KBM-7 (cell line): ENCODE data around the gene NKIRAS1.
"Not testable (repeated sequence)": the region's sequence is repeated elsewhere in the genome, so short reads cannot be mapped to it uniquely, and the experiment has no call there.

Source experiments
- DNase-seq: peaks from one replicate; pipeline ENCODE4 v3.0.0-alpha.2; 2015
- in situ Hi-C: fragments of 300-500 bp; cut with MboI; formaldehyde crosslinking; loops from 2 replicates; pipeline ENCODE4 v1.14.3; 2020; ENCODE audit warnings: low sequenced_read_pairs, low pct_unique_long_range_greater_than_20kb, mixed read lengths

Gene NKIRAS1

DNA sequence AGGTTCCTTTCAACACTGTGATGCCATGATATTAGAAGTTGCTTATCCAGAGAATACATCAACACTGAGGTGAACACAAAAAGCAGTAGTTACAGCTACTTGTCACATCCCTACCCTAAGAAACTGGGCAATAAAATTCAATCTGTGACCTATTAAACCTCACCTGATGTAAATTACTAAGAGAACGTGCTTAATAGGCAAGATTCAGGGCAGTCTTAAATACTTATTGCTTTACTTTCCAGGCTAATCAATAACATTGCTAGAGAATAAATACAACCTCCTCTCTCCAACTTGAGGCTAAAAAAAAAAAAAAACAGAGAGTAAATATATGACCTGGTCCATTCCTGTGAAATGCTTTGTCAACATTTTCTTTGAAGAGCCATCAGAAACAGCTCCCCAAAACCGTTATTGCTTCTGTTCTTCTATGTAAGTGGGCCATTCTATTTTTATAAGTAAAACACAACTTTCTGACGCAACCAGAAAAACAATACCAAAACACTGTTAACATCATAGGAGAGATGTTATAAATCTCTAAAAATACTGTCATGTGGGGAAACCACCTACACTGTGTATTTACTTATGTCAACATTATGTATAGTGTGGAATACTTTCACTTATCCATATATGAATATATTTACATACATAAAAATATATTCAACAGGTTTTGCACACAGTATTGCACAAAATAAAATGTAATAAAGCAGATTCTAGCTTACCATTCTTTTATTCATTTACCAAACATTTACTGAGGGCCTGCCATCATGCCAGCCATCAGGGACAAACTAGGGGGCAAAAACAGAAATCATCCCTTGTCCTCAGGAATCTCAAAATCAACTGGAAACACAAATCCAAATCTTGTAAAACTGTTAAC, 2.7 kb downstream of the NKIRAS1 start:
- in situ Hi-C loops, result no loop called here
- DNase-seq, result no peak

DNA sequence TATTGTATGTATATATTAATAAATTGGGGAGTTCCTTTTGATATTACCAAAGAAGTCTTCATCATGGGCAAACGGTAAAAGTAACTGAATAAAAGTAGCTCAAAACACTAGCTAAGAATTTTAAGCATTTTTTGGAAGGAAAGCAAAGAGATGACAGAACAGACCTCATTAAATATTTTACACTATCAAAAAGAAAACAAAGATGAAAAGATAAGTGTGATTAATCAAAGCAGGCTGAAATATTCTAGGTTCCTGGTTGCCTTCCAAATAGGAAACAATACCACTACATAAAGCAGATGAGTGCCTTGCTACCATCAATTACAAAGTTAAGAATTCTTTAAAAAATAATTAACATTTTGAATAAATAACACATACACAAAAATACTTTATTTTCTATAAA, 3.6 kb downstream of the NKIRAS1 start:
- in situ Hi-C loops, result no loop called here
- DNase-seq, result no peak

DNA sequence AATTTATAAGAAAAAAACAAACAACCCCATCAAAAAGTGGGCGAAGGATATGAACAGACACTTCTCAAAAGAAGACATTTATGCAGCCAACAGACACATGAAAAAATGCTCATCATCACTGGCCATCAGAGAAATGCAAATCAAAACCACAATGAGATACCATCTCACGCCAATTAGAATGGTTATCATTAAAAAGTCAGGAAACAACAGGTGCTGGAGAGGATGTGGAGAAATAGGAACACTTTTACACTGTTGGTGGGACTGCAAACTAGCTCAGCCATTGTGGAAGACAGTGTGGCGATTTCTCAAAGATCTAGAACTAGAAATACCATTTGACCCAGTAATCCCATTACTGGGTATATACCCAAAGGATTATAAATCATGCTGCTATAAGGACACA, 4.5 kb downstream of the NKIRAS1 start:
- in situ Hi-C loops, DNase-seq: not testable (repeated sequence)

DNA sequence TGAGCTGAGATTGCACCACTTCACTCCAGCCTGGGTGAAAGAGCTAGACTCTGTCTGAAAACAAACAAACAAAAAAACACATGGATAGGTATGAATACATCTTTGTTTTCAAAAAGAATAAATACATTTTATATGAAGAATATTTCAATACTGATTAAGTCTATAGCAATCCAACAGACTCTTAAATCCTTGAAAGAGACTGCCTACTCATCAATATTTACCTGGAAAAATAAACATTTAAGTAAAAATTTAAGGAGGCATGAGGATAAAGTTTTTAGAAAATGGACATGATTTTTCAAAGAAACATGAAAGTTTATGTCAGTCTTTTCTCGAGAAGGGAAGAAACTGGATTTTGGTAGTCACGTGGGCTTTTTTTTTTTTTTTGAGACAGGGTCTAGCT, 5.4 kb downstream of the NKIRAS1 start:
- no peak for DNase-seq
- in situ Hi-C loops, result no loop called here

DNA sequence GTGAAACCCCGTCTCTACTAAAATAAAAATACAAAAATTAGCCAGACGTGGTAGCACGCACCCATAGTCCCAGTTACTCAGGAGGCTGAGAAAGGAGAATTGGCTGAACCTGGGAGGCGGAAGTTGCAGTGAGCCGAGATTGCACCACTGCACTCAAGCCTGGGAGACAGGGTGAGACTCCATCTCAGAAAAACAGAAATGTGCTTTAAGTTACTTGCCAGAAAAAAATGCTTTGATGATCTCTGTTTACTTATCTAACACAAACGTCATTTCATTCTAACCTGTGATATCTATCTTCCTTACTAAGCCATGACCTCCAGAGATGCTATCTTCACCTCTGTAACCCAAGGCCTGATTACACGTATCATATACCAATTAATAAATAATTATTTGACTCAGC, 7.4 kb downstream of the NKIRAS1 start:
- in situ Hi-C loops, result no loop called here
- DNase-seq, result no peak

DNA sequence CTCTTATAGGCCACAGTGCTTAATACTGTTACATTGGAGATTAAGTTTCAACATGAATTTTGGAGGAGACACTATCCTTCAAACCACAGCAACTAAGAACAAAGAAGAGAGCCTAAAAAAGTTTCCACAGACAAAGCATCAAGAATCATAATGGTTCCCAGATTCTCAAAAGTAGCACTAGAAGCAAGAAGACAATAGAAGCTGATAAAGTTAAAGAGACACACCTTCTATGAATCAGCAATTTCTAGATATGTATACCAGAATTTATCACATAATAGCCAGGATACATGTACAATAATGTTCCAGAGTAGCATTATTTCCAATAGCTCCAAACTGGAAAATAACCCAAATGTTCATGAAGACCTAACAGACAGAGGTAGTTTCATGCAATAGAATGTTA, 12.2 kb downstream of the NKIRAS1 start:
- in situ Hi-C loops, result no loop called here
- no peak for DNase-seq

DNA sequence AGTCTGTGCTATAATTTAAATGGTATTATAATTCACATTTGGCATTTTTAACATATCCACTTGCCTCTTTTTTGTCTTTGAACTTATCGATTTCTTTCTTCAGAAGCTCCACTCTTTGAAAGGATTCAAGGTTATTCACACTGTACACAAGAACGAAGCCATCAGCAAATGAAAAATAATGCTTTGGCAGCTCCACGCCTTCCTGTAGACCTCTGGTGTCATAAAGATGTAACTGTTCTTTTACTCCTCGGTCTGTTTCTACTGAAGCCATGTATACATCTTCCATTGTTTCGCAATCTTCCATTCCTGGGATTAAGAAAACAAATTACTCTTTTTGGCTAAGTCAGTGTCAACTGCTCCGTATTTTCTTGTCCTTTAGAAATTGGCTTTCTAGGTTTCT, 16.0 kb downstream of the NKIRAS1 start:
- in situ Hi-C loops, result no loop called here
- no peak for DNase-seq

DNA sequence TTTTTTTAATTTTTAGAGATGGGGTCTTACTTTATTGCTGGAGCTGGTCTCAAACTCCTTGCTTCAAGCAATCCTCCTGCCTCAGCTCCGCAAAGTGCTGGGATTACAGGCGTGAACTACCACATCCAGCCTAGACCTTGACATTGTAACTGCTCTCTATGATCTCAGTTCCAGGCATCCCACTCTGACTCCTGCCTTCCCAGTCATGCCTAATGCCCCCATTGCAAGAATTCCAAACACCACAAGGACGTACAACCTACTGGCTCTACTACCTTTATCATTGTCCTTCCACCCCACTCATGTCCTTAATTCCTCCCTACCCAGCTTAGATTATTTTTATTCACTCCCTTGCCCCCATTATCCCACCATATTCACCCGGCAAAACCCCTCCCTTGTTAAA, 21.6 kb downstream of the NKIRAS1 start:
- DNase-seq, result no peak
- in situ Hi-C loops, result no loop called here

DNA sequence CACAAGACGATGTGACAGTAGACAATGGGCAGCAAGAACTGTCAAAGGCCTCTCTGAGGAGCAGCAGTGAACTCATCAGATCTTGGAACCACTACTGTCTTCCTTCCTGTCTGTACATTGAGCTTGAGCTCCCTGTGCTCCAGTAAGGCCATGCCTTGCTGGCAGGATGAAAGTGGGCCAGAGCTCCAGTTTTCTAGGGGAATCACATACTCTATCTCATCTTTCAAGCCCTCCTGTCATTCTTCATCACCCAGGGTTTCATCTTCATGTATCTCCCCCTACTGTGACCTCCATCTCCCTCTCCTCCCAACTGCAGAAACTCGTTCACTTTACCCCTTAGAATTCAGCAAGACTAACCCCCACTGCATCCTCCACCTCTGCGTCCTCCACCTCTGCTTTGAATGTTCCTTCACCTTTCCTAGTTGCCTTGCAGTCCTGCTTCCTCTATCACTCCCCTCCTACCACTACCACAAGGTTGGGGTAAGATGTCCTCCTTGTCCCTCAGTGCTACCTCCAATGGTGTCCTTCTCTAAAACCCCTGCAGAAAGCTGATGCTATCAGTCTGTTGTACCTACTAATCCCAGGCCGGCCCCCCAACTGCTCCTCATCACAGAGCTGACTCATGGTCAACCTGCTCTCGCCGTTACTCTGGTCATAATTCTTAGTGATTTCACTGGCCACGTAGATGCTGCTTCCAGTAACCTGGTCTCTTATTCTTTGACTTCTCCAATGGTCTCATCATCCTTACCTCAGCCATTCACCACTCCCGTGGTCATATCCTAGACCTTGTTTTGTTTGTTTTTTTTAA, 22.3 kb downstream of the NKIRAS1 start:
- in situ Hi-C loops, result no loop called here
- DNase-seq, result no peak

DNA sequence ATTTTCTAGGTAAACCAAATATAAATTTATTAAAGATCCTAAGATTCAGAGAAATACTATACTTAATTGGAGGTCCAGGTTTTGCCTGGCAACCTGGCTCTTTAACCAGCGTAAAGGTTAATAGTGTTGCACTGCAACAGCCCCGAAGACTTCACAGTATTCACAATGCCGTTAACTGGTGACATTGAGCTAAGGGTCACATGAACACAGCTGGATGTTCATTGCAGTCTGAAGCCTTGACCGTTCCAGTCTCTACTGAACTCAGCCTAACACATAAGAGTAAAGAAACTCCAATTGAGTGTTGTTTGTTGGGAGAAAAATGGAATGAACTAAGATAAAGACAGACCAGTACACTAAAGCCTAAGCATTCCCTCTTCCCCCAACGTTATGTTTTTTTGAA, 26.8 kb downstream of the NKIRAS1 start:
- DNase-seq, result no peak
- in situ Hi-C loops, result no loop called here

DNA sequence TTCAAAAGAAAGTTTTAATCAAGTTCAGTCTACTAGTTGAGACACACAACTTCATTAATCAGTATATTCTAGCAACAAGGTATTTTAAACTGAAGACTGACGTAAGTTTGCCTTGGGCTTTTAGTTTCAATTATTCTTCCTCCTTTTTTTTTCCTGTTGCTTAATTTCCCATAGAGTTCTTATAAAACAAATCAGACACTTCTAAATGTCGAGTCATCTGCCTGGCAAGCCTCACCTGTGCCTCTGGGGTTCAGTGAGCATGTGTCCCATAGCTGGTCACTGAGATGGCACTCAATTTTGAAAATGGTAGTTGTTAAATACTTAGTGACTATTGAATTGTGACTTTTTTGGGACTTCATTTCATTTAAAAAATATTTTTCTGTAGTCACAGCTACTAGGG, 27.4 kb downstream of the NKIRAS1 start:
- in situ Hi-C loops, result no loop called here

DNA sequence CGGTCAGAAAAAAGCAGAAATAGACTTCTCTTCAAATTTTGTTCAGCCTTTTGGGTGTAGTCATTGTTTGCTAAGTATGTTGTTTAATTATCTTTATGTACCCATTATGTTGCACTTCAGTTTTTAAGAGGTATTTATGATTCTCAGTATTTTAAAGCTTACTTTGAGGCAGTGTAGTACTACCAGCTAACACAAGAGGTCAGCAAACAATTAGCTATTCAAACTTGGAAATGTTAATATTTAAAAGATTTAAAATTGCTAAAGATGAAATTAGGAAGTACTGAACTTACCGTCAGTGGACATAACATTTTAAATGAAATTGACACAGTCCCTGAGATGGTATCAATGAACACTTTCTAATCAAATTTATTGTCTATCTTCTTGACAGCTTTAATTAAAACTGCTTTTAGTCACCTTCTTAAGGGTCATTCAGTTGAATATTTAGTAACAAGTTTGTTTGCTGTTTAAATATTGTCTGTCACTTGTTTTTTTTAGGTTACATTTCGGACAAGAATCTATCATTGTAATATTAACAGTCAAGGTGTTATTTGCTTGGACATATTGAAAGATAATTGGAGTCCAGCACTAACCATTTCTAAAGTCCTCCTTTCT, 28.1 kb downstream of the NKIRAS1 start:
- in situ Hi-C loops, result no loop called here
- peak; percentile 41 for DNase-seq

More for the DNA sequence above, 27.4 kb downstream of the NKIRAS1 start:
- DNase-seq, result no peak

DNA sequence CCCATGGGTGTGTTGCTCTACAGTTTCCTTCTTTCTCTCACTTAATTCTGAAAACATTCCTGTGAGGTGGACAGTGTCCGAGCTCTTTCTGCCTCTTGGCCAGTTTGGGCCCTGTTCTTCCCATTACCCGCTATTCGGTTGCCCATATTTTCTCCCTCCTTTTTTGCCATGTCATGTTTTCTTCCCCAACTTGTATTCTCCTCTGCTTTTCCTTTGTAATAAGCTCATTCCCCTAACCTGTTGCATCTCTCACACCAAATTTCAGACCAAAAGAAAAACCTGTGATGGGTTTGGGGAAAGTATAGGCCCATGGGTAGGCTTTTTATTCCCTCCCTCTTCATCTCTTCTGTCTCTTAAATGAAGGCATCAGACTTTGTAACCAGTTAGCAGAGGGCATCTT, 30.5 kb downstream of the NKIRAS1 start:
- no peak for DNase-seq
- in situ Hi-C loops, result no loop called here

DNA sequence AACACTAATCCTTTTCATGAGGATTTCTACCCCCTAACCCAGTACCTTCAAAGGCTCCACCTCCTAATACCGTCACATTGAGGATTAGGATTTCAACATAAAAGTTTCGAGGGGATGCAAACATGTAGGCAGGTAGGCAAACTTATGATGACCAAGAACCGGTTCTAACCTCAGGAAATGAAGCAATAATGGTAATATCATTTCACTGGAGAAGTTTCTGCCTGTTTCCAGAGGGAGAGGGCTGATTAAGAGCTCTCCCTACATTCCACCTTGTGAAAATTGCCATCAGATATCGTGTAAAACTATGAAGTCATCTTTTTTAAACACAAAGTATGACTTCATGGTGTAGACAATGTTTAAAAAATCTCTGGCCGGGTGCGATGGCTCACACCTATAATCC, 31.6 kb downstream of the NKIRAS1 start:
- in situ Hi-C loops, result no loop called here
- DNase-seq, result no peak

DNA sequence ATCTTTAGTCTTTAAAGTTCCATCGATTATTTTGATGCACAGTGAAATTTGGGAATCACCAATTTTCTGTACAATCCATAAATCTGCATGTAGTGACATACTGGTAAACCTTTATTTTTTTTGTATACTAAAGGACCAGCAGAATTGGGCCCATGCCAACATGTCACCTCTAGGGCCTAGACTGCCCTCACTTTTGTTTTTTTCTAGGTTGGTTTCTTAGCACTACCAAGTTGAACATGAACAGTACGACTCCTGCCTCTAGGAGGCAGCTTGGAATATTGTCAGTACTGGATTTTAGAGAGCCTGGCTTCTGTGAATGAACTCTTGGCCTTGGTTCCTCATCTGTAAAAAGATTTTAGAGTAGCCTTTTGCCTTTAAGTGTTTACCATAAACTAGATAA, 32.3 kb downstream of the NKIRAS1 start:
- peak; percentile 45 for DNase-seq
- in situ Hi-C loops, result no loop called here

DNA sequence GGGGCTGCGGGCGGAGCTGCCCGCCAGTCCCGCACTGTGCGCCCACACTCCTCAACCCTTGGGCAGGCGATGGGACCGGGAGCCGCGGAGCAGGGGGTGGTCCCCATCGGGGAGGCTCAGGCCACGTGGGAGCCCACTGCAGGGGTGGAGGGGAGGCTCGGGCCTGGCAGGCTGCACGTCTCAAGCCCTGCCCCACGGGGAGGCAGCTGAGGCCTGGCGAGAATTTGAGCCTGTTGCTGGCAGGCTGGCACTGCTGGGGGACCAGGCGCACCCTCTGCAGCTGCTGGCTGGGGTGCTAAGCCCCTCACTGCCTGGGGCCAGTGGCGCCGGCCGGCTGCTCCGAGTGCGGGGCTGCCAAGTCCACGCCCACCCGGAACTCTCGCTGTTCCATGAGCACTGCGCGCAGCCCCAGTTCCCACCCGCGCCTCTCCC, 34.3 kb downstream of the NKIRAS1 start:
- in situ Hi-C loops, result no loop called here
- DNase-seq, result no peak

DNA sequence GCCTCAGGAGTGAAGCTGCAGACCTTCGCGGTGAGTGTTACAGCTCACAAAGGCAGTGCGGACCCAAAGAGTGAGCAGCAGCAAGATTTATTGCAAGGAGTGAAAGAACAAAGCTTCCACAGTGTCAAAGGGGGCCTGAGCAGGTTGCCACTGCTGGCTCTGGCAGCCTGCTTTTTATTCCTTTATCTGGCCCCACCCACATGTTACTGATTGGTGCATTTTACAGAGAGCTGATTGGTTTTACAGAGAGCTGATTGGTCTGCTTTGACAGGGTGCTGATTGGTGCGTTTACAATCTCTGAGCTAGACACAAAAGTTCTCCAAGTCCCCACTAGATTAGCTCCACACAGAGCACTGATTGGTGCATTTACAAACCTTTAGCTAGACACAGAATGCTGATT, 34.8 kb downstream of the NKIRAS1 start:
- in situ Hi-C loops, result not testable (repeated sequence)
- peak; percentile 62 for DNase-seq

DNA sequence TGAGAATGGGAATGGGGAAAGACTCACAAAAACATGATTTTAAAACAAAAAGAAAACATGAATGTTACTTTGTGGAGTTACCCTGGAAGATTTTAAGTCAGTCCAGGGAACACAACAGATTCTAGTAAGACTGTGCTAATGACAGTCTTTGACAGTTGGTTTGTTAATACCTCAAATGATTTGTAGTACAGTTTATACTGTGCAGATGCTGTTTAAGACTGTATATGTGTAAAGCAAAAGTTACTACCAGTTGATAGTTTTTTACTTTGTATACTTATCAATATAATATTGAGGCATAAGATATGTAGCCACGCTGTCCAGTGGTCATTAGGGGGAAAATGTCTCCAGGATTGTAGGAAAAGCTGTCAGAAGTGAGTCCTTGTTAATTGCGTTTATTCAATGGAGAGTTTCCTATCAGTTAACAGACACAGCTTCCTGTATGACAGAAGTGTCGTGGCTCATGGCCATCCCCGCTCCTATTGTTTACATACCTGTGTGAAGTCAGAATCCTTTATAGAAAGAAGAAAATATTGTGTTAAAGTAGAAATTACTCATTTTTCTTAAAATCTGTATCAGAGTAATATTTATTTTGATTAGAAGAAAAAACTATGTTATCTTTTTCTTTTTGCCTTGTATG, 36.0 kb downstream of the NKIRAS1 start:
- no peak for DNase-seq
- in situ Hi-C loops, result no loop called here

DNA sequence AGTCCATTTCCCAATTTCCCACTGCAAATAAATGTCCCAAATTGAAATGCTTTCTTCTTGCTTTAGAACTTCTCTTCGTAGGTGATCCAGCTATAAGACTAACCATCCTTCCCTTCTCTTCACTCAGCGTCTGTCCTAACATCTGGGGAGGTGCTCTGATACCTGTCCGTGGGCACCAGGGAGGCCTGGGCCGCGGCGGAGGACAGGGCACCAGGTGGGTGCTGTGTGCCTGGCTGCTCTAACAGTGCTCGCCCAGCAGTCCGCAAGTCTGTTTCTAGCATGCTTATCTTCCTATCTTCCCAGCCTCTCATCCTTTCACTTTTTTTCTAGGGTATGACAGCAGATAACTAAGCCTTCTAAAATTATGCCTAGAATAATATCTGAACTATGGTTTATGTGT, 37.3 kb downstream of the NKIRAS1 start:
- in situ Hi-C loops, result no loop called here
- DNase-seq, result no peak
